ENCODE results near the gene MAML3.
A peak's percentile ranks its signal among the peaks of the same experiment; 100 is the strongest.

The MAML3 gene

DNA sequence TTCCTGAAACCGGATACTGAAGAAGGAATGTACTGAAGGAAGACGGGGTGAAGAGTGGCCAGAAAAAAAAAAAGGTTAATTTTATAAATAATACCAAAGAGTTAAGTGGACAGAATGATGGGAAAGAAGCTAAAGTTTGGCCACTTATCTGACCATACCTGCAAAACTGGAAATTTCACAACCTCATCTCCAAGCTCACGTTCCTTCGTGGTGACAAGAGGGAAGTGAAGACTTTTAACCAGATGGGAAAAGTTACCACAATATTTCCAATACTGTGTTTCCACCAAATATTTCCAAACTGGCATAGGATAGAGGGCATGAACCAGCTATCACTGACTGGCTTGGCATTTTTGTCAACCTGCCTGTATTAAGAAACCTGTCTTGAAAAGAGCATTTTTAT, 56.4 kb downstream of the MAML3 start:
- no peak for DNase-seq

GRCh38 chr4:140096921-140097320, 57.1 kb downstream of the MAML3 start:
- no peak for DNase-seq

DNA sequence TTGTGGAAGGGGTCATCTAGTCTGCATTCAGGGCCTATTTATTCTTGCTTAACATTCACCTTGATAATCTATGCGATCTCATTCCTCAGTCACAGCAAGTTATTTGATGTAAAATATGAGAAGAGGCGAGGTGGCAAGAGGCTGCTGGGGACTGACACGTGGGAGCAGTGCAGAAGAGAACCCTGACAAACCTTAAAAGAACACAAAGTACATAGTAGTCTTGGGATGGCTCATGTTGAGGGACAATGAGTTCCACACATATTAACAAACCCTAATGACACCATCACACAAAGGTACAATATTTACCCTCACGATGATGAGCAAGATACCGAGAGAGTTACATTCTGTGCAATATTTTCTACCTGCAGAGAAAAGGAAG, 57.5 kb downstream of the MAML3 start:
- no peak for DNase-seq

- peak in 2 of 3 experiments; percentile 19 to 50 for DNase-seq
Measured at GRCh38 chr4:140095694-140096482, 58.1 kb downstream of the MAML3 start.

GRCh38 chr4:140094438-140095420, 59.3 kb downstream of the MAML3 start:
- DNase-seq: peak in 2 of 3 experiments; percentile 40 to 69

- peak; percentile 91 to 98 (median 92) for DNase-seq
Measured at GRCh38 chr4:140092094-140092851, 61.7 kb downstream of the MAML3 start.

DNA sequence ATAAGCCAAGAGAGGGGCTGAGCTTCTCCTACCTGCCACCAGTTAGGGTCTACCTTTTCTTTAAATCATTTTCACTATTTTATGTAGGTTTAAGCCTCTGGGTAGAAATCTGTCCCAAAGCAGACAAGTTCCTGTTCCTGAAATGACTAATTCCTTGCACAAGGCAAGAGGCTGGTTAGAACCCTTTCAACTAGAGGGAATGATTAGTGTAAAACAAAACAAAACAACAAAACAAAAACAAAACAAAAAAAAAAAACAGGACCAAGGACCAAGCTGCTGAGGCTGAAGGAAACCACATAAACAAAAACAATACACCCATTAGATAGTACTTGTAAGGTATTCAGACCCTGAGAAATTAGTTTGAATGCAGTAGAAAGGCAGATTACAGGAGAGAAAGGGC, 62.7 kb downstream of the MAML3 start:
- peak in 1 of 3 experiments; percentile 57 for DNase-seq

DNA sequence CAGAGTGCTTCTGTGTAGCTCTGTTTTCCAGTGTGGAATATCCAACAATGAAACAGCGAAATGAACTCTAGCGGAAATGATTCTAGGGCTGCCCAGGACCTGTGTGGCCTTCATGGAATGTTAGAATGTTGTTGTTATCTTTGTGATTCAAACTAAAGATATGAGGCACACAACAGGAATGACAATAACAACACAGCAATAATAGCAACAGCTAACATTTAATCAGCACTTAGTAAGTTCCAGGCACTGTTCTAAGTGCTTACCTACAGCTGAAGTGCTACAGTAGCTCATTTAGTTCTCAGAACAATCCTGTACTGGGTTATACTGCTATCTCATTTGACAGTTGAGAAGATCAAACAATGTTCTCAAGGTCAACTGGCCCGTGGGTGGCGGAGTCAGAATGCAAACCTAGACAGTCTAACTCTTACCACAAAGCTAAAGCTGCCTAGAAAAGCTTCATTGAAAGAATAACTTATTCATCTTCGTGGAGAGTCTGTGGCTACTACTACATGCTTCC, 63.7 kb downstream of the MAML3 start:
- DNase-seq: no peak

DNA sequence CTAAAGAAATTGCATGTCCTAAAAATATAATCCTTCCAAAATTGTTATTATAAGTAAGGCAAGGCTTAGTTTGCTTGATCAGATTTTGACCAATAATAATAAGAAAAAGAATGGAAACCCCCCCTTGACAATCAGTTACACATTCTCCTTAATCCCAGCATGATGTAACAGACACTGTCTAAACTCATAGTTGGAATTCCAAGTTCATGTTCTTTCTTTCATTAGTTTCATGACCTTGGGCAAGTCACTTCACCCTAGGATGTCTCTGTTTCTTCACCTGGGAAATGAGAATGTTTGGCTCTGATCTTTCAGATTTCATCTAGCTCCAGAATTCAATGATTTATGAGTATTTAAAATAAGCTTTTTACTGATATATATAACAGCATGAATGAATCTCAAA, 64.8 kb downstream of the MAML3 start:
- no peak for DNase-seq

- no peak for DNase-seq
Measured at GRCh38 chr4:140088323-140088967, 65.5 kb downstream of the MAML3 start.

DNA sequence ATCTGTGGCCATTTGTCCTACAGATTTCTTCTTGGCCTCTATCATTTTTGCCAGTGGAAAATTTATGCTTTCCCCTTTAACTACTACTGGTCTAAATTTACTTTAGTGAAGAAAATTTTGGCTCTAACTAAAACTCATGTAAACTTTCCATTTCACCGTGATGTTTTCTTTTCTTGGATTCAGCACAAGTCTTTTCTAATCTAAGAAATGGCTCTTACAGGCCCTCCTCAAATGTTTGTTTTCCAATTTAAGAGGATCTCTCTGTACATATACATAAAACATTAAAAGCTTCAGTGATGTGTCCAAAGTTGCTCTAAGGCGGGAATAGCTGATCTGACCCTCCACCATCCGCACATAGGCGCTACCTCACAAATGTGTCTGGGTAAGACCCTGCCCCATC, 68.1 kb downstream of the MAML3 start:
- DNase-seq: no peak

DNA sequence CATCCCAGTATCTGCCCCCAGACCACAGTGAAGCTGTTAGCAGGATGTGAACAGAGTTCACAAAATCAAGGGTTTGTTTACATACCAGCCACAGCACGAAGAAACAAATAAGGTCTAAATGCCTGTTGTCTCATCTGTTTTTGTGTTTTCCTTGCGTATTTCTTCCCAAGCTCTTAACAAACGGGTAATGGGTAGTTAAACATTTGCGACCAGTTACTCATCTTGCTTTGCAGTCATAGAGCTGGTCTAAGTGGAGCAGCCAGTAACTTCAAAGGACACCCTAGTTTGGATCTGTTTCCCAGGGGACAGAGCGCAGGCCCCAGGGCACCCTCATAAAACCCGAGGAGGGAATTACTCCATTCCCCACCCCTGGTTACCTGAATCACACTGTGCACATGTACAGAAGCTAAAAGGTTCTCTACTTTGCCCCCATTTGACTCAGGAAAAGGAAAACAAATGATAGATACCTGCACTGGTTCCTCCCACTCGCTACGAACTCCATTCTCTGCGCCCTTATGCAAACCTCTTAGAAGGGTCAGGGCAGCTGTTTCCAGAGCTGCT, 68.8 kb downstream of the MAML3 start:
- DNase-seq: peak in 1 of 3 experiments; percentile 18

- DNase-seq: no peak
Measured at GRCh38 chr4:140084385-140084784, 69.6 kb downstream of the MAML3 start.

- DNase-seq: no peak
Measured at GRCh38 chr4:140082391-140082755, 71.6 kb downstream of the MAML3 start.

- DNase-seq: peak in 1 of 3 experiments; percentile 11
Measured at GRCh38 chr4:140081641-140082390, 72.2 kb downstream of the MAML3 start.

- DNase-seq: no peak
Measured at GRCh38 chr4:140080883-140081282, 73.1 kb downstream of the MAML3 start.

GRCh38 chr4:140078366-140078765, 75.6 kb downstream of the MAML3 start:
- peak in 2 of 3 experiments; percentile 54 to 77 for DNase-seq

DNA sequence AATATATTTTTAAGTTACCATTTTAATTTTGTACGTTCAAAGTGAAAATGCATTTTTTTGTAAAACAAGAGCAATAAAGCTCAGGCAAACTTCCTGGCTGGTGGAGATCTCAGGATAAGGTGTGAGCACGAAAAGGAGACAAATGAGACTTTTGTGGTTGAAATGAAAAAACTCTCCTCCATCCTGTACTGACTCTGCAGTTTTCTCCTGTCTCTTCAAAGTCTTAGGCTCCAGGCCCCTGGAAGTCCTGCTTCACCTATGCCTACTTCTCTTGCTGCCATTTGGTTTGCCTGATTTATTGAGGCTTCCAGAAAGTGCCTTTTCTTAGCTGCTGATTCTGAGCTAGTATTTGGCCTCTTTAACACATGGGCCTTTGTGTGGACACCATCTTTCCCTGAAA, 77.7 kb downstream of the MAML3 start:
- DNase-seq: no peak

DNA sequence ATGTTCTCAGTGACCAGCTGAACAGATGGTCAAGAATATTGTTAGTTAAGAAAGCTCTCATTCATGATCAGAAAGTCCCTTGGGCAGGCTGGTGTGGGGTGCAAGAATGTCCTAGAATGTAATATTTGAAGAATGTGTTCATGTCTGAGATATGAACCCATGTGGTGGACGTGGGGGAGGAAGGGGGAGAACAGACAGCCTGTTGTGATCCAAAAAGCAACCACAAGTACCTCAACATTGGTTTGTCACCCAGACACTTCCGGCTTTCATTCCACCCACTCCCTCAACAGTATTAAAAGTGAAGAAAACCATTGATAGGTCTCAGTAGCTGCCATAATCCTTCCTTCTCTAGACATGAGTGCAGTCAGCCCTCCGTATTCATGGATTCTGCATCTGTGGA, 82.2 kb downstream of the MAML3 start:
- no peak for DNase-seq

GRCh38 chr4:140070973-140071372, 83.0 kb downstream of the MAML3 start:
- no peak for DNase-seq

GRCh38 chr4:140070366-140070765, 83.6 kb downstream of the MAML3 start:
- DNase-seq: no peak

All from NCI-H1417 (cell line).